Neuronal stem cell (in vitro differentiated cells): ENCODE measurements around the gene CTXN1.

Experiments used
- DNase-seq: peaks from one replicate; pipeline ENCODE4 v3.0.0-alpha.2; 2013; ENCODE audit warnings: low spot score
- H2AFZ ChIP-seq: one replicate; pipeline ENCODE4 v1.6.1; 2013; ENCODE audit warnings: mild to moderate bottlenecking, low read length, inconsistent platforms
- H2AK5ac ChIP-seq: 2 replicates; pipeline ENCODE4 v1.6.1; 2013; ENCODE audit warnings: low read depth, mild to moderate bottlenecking, inconsistent platforms, low read length, moderate library complexity, mixed read lengths
- H2BK120ac ChIP-seq: 2 replicates; pipeline ENCODE4 v1.6.1; 2013; ENCODE audit warnings: low read depth, mild to moderate bottlenecking, inconsistent platforms, low read length, moderate library complexity, mixed read lengths
- H2BK12ac ChIP-seq: one replicate; pipeline ENCODE4 v1.6.1; 2013; ENCODE audit warnings: low read length, inconsistent platforms
- H2BK15ac ChIP-seq: 2 replicates; pipeline ENCODE4 v1.6.1; 2013; ENCODE audit warnings: mild to moderate bottlenecking, low read length, inconsistent platforms, mixed read lengths
- H2BK5ac ChIP-seq: one replicate; pipeline ENCODE4 v1.6.1; 2013; ENCODE audit warnings: inconsistent platforms, mild to moderate bottlenecking, low read length, moderate library complexity
- H3K14ac ChIP-seq: one replicate; pipeline ENCODE4 v1.6.1; 2013; ENCODE audit warnings: low read length, inconsistent platforms
- H3K18ac ChIP-seq: 2 replicates; pipeline ENCODE4 v1.6.1; 2013; ENCODE audit warnings: low read length, inconsistent platforms
- H3K23ac ChIP-seq: 2 replicates; pipeline ENCODE4 v1.6.1; 2013; ENCODE audit warnings: low read depth, mild to moderate bottlenecking, mixed read lengths, low read length, inconsistent platforms; ENCODE audit not compliant: poor library complexity
- H3K27ac ChIP-seq: replicated peaks from 3 replicates; pipeline ENCODE4 v1.5.1; 2013; ENCODE audit warnings: low read length, inconsistent platforms
- H3K27me3 ChIP-seq, 3 experiments: 2 replicates each; pipeline ENCODE4 v1.6.1; 2013; ENCODE audit warnings: low read length in 3 of 3, mild to moderate bottlenecking in 2 of 3, inconsistent platforms in 1 of 3, low read depth in 1 of 3, mixed read lengths in 1 of 3, moderate library complexity in 1 of 3; ENCODE audit not compliant: control insufficient read depth in 3 of 3, insufficient read depth in 3 of 3
- H3K36me3 ChIP-seq, 2 donors: replicated peaks in 1 of 2; 2 replicates each; pipeline ENCODE4 v1.6.1; 2013; ENCODE audit warnings: low read length in 2 of 2; ENCODE audit not compliant: control insufficient read depth in 2 of 2, insufficient read depth in 2 of 2
- H3K4ac ChIP-seq: 2 replicates; pipeline ENCODE4 v1.6.1; 2013; ENCODE audit warnings: inconsistent platforms, mild to moderate bottlenecking, low read length, moderate library complexity
- H3K4me1 ChIP-seq, 2 donors: 1 replicate in 1 of 2; 2 replicates in 1 of 2; pipeline ENCODE4 v1.6.1; 2013; ENCODE audit warnings: low read length in 2 of 2, low read depth in 1 of 2; ENCODE audit not compliant: control insufficient read depth in 2 of 2, insufficient read depth in 1 of 2
- H3K4me2 ChIP-seq: one replicate; pipeline ENCODE4 v1.6.1; 2013; ENCODE audit warnings: mild to moderate bottlenecking, low read length, inconsistent platforms; ENCODE audit not compliant: insufficient read depth, poor library complexity, severe bottlenecking
- H3K4me3 ChIP-seq, 2 donors: 2 replicates each; pipeline ENCODE4 v1.5.1; 2013; ENCODE audit warnings: low read length in 2 of 2, mild to moderate bottlenecking in 2 of 2, inconsistent platforms in 1 of 2, moderate library complexity in 1 of 2
- H3K79me1 ChIP-seq: one replicate; pipeline ENCODE4 v1.6.1; 2013; ENCODE audit warnings: low read depth, mild to moderate bottlenecking, inconsistent platforms, low read length, moderate library complexity
- H3K9ac ChIP-seq: one replicate; pipeline ENCODE4 v1.6.1; 2013; ENCODE audit warnings: mild to moderate bottlenecking, low read depth, low read length, inconsistent platforms; ENCODE audit not compliant: poor library complexity
- H3K9me3 ChIP-seq, 2 donors: replicated peaks in 1 of 2; 2 replicates each; pipeline versions ENCODE3 to v1.6.1; 2013; ENCODE audit warnings: low read length in 2 of 2, mild to moderate bottlenecking in 2 of 2, inconsistent platforms in 1 of 2, low read depth in 1 of 2, mixed read lengths in 1 of 2, moderate library complexity in 1 of 2; ENCODE audit not compliant: control insufficient read depth in 2 of 2, insufficient read depth in 1 of 2
- H4K8ac ChIP-seq: one replicate; pipeline ENCODE4 v1.6.1; 2013; ENCODE audit warnings: low read depth, mild to moderate bottlenecking, inconsistent platforms, low read length, moderate library complexity
- H4K91ac ChIP-seq: one replicate; pipeline ENCODE4 v1.6.1; 2013; ENCODE audit warnings: low read length, low read depth, mild to moderate bottlenecking, inconsistent platforms; ENCODE audit not compliant: poor library complexity
- WGBS, 2 donors: extraction: QIAGEN DNeasy Blood & Tissue Kit; methylation state at CpG; one replicate each; pipeline ENCODE4 v1.1.7; 2013; ENCODE audit warnings: missing lambda C conversion rate in 2 of 2, mixed read lengths in 1 of 2; ENCODE audit not compliant: insufficient read length in 2 of 2, insufficient replicate concordance in 1 of 2; ENCODE audit errors: extremely low coverage in 2 of 2; 5-methylcytosine and 5-hydroxymethylcytosine counted together

CTXN1 gene

GRCh38 chr19:7925171-7925851, 624 bp downstream of the CTXN1 start:
- WGBS, 2 donors: no CpG with 5 or more reads among the region's 98 CpGs
- Histone ChIP-seq H3K27ac (peak overlapping the region; percentile 85), H3K14ac (peak overlapping the region; percentile 94)

DNA sequence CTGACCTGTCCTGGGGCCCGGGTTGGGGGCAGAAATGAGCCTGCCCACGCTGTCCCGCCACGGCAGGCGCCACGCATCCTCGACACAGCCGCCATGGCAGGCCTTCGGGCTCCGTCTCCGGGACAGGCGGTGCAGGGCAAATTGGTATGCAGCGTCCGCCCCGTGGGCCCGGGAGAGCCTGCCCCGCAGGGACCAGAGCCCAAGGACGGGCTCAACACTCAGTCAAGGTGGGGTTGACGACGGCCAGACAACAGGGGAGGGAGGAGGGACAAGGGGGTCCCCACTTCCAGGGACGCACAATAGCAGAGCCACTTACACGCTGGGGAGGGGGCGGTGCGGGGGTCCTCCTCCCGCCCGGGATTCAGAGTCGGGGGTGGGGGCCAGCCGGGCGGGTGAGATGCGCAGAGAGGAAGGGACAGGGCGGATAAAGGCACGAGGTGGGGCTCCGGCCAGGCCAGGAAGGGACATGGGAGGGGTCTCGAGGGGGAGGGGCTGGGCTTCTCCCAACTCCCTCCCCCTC, 1.2 kb downstream of the CTXN1 start:
- Histone ChIP-seq H4K8ac (no peak overlapping the region), H2BK5ac (no peak overlapping the region), H2BK120ac (no peak overlapping the region), H4K91ac (no peak overlapping the region), H2AK5ac (peak overlapping the region; percentile 92), H3K36me3 (peaks cover 23 to 47% of the 10 kb centered on the region in 2 donors), H3K4me3 (peak overlapping the region; percentile 51 to 70), H2BK15ac (no peak overlapping the region), H3K14ac (no peak overlapping the region), H2AFZ (peak overlapping the region; percentile 65), H3K27ac (peak overlapping the region; percentile 35), H3K4me1 (peaks cover 19 to 29% of the 10 kb centered on the region in 2 donors), H3K23ac (peak overlapping the region; percentile 75), H3K79me1 (peaks cover 19% of the 10 kb centered on the region), H3K27me3 (no peaks in the 10 kb centered on the region), H3K9ac (peak overlapping the region; percentile 63), H3K18ac (peak overlapping the region; percentile 91), H3K4me2 (peak overlapping the region; percentile 45), H3K9me3 (no peaks in the 10 kb centered on the region), H2BK12ac (peak overlapping the region; percentile 90), H3K4ac (no peak overlapping the region)
- no peak for DNase-seq
- no CpG with 5 or more reads among the region's 34 CpGs for WGBS, 2 donors

More at GRCh38 chr19:7925171-7925851, 624 bp downstream of the CTXN1 start:
- H4K91ac ChIP-seq: no peak overlapping the region
- peaks cover 23 to 51% of the 10 kb centered on the region in 2 donors for H3K36me3 ChIP-seq
- peak overlapping the region; percentile 96 for H4K8ac ChIP-seq
- H2AFZ ChIP-seq: peak overlapping the region; percentile 65
- no peaks in the 10 kb centered on the region for H3K9me3 ChIP-seq
- H2BK12ac ChIP-seq: no peak overlapping the region
- no peak overlapping the region for H3K4ac ChIP-seq
- peak overlapping the region; percentile 51 to 94 for H3K4me3 ChIP-seq
- H2BK15ac ChIP-seq: peak overlapping the region; percentile 75
- H3K9ac ChIP-seq: peak overlapping the region; percentile 95
- peak overlapping the region; percentile 82 for H2BK5ac ChIP-seq
- peak overlapping the region; percentile 97 for H3K18ac ChIP-seq
- H3K4me2 ChIP-seq: peak overlapping the region; percentile 93
- H3K79me1 ChIP-seq: peaks cover 19% of the 10 kb centered on the region
- peak overlapping the region; percentile 90 for H2AK5ac ChIP-seq
- DNase-seq: peak; percentile 94
- H3K27me3 ChIP-seq: no peaks in the 10 kb centered on the region
- peaks cover 17 to 27% of the 10 kb centered on the region in 2 donors for H3K4me1 ChIP-seq
- peak overlapping the region; percentile 85 for H3K23ac ChIP-seq
- H2BK120ac ChIP-seq: no peak overlapping the region

GRCh38 chr19:7924241-7924640, 1.7 kb downstream of the CTXN1 start:
- H2BK15ac ChIP-seq: no peak overlapping the region
- H3K79me1 ChIP-seq: peaks cover 19% of the 10 kb centered on the region
- H2BK12ac ChIP-seq: no peak overlapping the region
- H3K9ac ChIP-seq: peak overlapping the region; percentile 63
- H3K18ac ChIP-seq: peak overlapping the region; percentile 91
- no peak overlapping the region for H3K4me2 ChIP-seq
- peak overlapping the region; percentile 43 for H2AK5ac ChIP-seq
- H2BK120ac ChIP-seq: no peak overlapping the region
- H2AFZ ChIP-seq: no peak overlapping the region
- no peak overlapping the region for H2BK5ac ChIP-seq
- no peak overlapping the region for H3K4me3 ChIP-seq
- no peaks in the 10 kb centered on the region for H3K27me3 ChIP-seq
- no CpG with 5 or more reads among the region's 12 CpGs for WGBS, 2 donors
- H3K36me3 ChIP-seq: peaks cover 23 to 47% of the 10 kb centered on the region in 2 donors
- H3K23ac ChIP-seq: peak overlapping the region; percentile 73
- H3K14ac ChIP-seq: no peak overlapping the region
- H3K4ac ChIP-seq: no peak overlapping the region
- DNase-seq: no peak
- H4K8ac ChIP-seq: no peak overlapping the region
- H3K4me1 ChIP-seq: peaks cover 21 to 31% of the 10 kb centered on the region in 2 donors
- no peaks in the 10 kb centered on the region for H3K9me3 ChIP-seq
- H3K27ac ChIP-seq: no peak overlapping the region
- H4K91ac ChIP-seq: no peak overlapping the region
